Lower leg skin (tissue), 3 donors: ENCODE data around the gene ZNF397.

Experiments
- POLR2A ChIP-seq, 2 donors: fragments of 450-650 bp; IDR thresholded peaks; one replicate each; pipeline ENCODE4 v1.6.1; 2016 to 2017; ENCODE audit warnings: antibody characterized with exemption in 2 of 2, mild to moderate bottlenecking in 1 of 2, moderate library complexity in 1 of 2
- TF ChIP-seq, protein P1 (sequence below), 3 donors: fragments of 450-650 bp; IDR thresholded peaks; one replicate each; pipeline ENCODE4 v1.5.1; 2016; ENCODE audit warnings: antibody characterized with exemption in 3 of 3, mild to moderate bottlenecking in 3 of 3, moderate library complexity in 2 of 3

DNA sequence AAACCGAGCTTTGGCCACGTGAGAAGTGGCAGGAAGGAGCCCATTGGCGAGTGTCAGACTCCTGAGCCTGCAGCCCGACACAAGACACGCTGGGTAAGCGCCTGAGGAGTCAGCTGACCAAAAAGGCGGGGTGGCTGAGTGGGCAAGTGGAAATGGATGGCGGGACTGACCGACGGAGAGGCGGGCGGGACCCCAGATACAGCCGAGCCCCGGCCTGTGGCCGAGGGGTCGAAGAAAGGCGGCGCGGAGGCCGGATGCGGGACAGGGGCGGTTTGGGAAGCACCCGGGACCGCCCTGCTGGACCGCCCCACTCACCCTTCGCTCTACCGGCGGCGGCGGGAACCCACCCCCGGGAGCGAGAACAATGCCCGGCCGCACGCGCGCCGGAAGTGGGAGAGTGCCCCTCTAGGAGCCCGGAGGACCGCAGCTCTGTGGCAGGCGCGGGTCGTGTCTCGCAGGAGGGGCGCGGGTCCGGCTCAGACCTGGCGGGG lies 26.4 kb downstream of the ZNF397 start:
- TF ChIP-seq, protein P1, sequence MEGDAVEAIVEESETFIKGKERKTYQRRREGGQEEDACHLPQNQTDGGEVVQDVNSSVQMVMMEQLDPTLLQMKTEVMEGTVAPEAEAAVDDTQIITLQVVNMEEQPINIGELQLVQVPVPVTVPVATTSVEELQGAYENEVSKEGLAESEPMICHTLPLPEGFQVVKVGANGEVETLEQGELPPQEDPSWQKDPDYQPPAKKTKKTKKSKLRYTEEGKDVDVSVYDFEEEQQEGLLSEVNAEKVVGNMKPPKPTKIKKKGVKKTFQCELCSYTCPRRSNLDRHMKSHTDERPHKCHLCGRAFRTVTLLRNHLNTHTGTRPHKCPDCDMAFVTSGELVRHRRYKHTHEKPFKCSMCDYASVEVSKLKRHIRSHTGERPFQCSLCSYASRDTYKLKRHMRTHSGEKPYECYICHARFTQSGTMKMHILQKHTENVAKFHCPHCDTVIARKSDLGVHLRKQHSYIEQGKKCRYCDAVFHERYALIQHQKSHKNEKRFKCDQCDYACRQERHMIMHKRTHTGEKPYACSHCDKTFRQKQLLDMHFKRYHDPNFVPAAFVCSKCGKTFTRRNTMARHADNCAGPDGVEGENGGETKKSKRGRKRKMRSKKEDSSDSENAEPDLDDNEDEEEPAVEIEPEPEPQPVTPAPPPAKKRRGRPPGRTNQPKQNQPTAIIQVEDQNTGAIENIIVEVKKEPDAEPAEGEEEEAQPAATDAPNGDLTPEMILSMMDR (IDR thresholded peaks at IDR 0.05): no peak
- TF ChIP-seq POLR2A (IDR thresholded peaks at IDR 0.05): no peak
